Suprapubic skin (tissue), 4 donors: ENCODE results near the gene PAPLN. TPM values are rescaled to one million over a fixed set of nuclear protein-coding genes. Genes with fewer than 3 reads are reported as not detected.

ENCODE experiments used
- DNase-seq, 2 donors: peaks; one replicate each; pipeline ENCODE4 v3.0.0-alpha.2; 2019; ENCODE audit warnings: low spot score in 2 of 2
- H3K27ac ChIP-seq: fragments of 200-600 bp; sonication (generic); one replicate; pipeline ENCODE4 v1.5.1; 2019
- H3K27me3 ChIP-seq: fragments of 200-600 bp; sonication (generic); one replicate; pipeline ENCODE4 v1.5.1; 2019
- H3K36me3 ChIP-seq: fragments of 200-600 bp; sonication (generic); one replicate; pipeline ENCODE4 v1.5.1; 2019
- H3K4me1 ChIP-seq: fragments of 200-600 bp; sonication (generic); one replicate; pipeline ENCODE4 v1.5.1; 2019
- H3K4me3 ChIP-seq: fragments of 200-600 bp; sonication (generic); one replicate; pipeline ENCODE4 v1.5.1; 2019; ENCODE audit warnings: mild to moderate bottlenecking
- H3K9me3 ChIP-seq: fragments of 200-600 bp; sonication (generic); one replicate; pipeline ENCODE4 v1.5.1; 2019
- CTCF ChIP-seq, 2 donors: fragments of 200-600 bp in 1 of 2; fragments of 450-650 bp in 1 of 2; sonication (generic) in 1 of 2; IDR thresholded peaks; one replicate each; pipeline ENCODE4 v1.5.1; 2016 to 2019; ENCODE audit warnings: antibody characterized with exemption in 2 of 2, mild to moderate bottlenecking in 1 of 2, moderate library complexity in 1 of 2
- EP300 ChIP-seq: sonication (generic); formaldehyde crosslinking; IDR thresholded peaks from one replicate; pipeline ENCODE4 v1.6.1; 2017; ENCODE audit warnings: antibody characterized with exemption
- POLR2A ChIP-seq, 2 donors: fragments of 450-650 bp; IDR thresholded peaks; one replicate each; pipeline ENCODE4 v1.6.1; 2017; ENCODE audit warnings: antibody characterized with exemption in 2 of 2, mild to moderate bottlenecking in 2 of 2, moderate library complexity in 2 of 2
- POLR2AphosphoS5 ChIP-seq, 3 donors: sonication (generic); formaldehyde crosslinking; IDR thresholded peaks; one replicate each; pipeline ENCODE4 v1.6.1; 2017; ENCODE audit warnings: antibody characterized with exemption in 3 of 3
- WGBS: methylation state at CpG from one replicate; pipeline ENCODE4 v1.1.5; 2018; 5-methylcytosine and 5-hydroxymethylcytosine counted together
- total RNA-seq, 4 donors: library from RNA; depleted of rRNA; stranded (reverse); fragments of >200 nt; gene quantifications; one replicate each; pipeline ENCODE4 v1.1.0, GENCODE V29; 2016

PAPLN gene
- total RNA-seq, 4 donors from 2014 or later, result 15.9 to 44.9 (median 23.5) TPM

- no peak for TF ChIP-seq POLR2A (IDR thresholded peaks at IDR 0.05)
- DNase-seq, result no peak
- Histone ChIP-seq H3K27me3 (no peaks in the 10 kb centered on the region), H3K4me1 (no peaks in the 10 kb centered on the region), H3K4me3 (no peak overlapping the region), H3K36me3 (peaks cover 37% of the 10 kb centered on the region), H3K27ac (no peak overlapping the region), H3K9me3 (no peaks in the 10 kb centered on the region)
- WGBS, result 94% methylated on average over 26 of the region's 27 CpGs
Observed at GRCh38 chr14:73250781-73251500, 13.6 kb downstream of the PAPLN start.

DNA sequence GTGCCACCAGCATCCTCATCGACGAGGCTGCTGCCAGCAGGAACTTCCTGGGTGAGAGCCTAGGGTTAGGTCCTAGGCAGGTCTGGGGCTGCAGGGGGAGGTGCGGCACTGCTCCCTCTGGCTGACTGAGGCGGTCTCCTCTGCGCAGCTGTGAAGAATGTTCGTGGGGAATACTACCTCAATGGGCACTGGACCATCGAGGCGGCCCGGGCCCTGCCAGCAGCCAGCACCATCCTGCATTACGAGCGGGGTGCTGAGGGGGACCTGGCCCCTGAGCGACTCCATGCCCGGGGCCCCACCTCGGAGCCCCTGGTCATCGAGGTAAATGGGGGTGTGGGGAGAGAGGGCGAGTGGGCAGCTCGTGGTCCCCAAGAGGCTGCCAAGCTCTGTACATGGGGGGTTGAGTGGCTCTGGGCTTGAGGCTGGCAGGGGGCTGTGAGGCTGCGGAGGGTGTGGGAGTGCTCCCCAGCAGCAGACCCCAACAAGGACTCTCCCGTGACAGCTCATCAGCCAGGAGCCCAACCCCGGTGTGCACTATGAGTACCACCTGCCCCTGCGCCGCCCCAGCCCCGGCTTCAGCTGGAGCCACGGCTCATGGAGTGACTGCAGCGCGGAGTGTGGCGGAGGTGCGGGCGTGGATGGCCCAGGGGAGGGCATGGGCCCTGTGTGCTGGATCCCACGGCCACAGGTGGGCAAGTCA lies 14.4 kb downstream of the PAPLN start:
- DNase-seq, result no peak
- TF ChIP-seq POLR2A (IDR thresholded peaks at IDR 0.05), result no peak
- TF ChIP-seq EP300, result no peak
- no peak for TF ChIP-seq CTCF (IDR thresholded peaks at IDR 0.05)
- TF ChIP-seq POLR2AphosphoS5 (IDR thresholded peaks at IDR 0.05), result no peak
- Histone ChIP-seq H3K4me1 (no peaks in the 10 kb centered on the region), H3K27ac (no peak overlapping the region), H3K4me3 (no peak overlapping the region), H3K9me3 (no peaks in the 10 kb centered on the region), H3K36me3 (peaks cover 39% of the 10 kb centered on the region), H3K27me3 (no peaks in the 10 kb centered on the region)
- WGBS, result 96% methylated on average over 16 of the region's 30 CpGs

GRCh38 chr14:73252491-73253322 lies 15.4 kb downstream of the PAPLN start:
- peaks cover 39% of the 10 kb centered on the region for H3K36me3 ChIP-seq
- no peaks in the 10 kb centered on the region for H3K4me1 ChIP-seq
- TF ChIP-seq CTCF (IDR thresholded peaks at IDR 0.05) (no peak), EP300 (no peak), POLR2A (IDR thresholded peaks at IDR 0.05) (no peak), POLR2AphosphoS5 (IDR thresholded peaks at IDR 0.05) (no peak)
- H3K27ac ChIP-seq, result no peak overlapping the region
- WGBS, result 96% methylated on average over 16 of the region's 29 CpGs
- DNase-seq, result no peak
- no peaks in the 10 kb centered on the region for H3K27me3 ChIP-seq
- no peak overlapping the region for H3K4me3 ChIP-seq
- H3K9me3 ChIP-seq, result no peaks in the 10 kb centered on the region

DNA sequence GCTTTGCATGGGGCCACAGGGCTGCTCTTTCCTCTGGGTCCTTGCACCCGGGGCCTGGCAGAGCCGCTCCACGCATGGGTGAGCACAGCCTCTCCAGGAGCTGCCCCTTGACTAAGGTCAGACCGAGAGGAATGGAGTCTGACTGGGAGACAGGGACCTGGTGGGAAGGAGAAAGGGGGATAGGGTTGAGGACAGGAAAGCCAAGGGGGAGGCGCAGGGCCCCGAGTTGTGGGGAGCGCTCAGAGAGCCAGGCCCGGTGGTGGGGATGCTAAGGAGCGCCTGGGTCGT lies 16.0 kb downstream of the PAPLN start:
- Histone ChIP-seq H3K4me3 (no peak overlapping the region), H3K9me3 (no peaks in the 10 kb centered on the region), H3K36me3 (peaks cover 39% of the 10 kb centered on the region), H3K27ac (no peak overlapping the region), H3K4me1 (no peaks in the 10 kb centered on the region), H3K27me3 (no peaks in the 10 kb centered on the region)
- no peak for DNase-seq
- WGBS, result 92% methylated on average over 10 of the region's 10 CpGs
- no peak for TF ChIP-seq CTCF (IDR thresholded peaks at IDR 0.05)
- TF ChIP-seq POLR2AphosphoS5 (IDR thresholded peaks at IDR 0.05), result no peak
- no peak for TF ChIP-seq POLR2A (IDR thresholded peaks at IDR 0.05)
- TF ChIP-seq EP300, result no peak

DNA sequence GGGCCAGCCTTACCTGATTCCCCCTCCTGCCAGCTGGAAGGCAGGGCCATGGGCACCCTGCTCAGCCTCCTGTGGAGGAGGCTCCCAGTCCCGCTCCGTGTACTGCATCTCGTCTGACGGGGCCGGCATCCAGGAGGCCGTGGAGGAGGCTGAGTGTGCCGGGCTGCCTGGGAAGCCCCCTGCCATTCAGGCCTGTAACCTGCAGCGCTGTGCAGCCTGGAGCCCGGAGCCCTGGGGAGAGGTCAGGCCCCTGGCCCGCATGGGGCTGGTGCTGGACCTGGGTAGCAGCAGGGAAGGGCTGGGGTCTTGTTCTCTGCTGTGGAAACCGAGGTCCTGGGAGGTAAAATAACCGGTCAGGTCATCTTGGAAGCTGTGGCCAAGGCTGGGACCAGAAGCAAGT lies 16.4 kb downstream of the PAPLN start:
- Histone ChIP-seq H3K4me3 (no peak overlapping the region), H3K4me1 (no peaks in the 10 kb centered on the region), H3K36me3 (peaks cover 39% of the 10 kb centered on the region), H3K27me3 (no peaks in the 10 kb centered on the region), H3K27ac (no peak overlapping the region), H3K9me3 (no peaks in the 10 kb centered on the region)
- WGBS, result 88% methylated on average over 3 of the region's 12 CpGs
- DNase-seq, result no peak
- TF ChIP-seq POLR2AphosphoS5 (IDR thresholded peaks at IDR 0.05) (no peak), EP300 (no peak), POLR2A (IDR thresholded peaks at IDR 0.05) (no peak), CTCF (IDR thresholded peaks at IDR 0.05) (no peak)
